IgD-negative memory B cell (primary cell): ENCODE data around the gene GSTT4. TPM values are rescaled to one million over a fixed set of nuclear protein-coding genes. Genes with fewer than 3 reads are reported as not detected.
"Not testable (repeated sequence)": the region's sequence is repeated elsewhere in the genome, so short reads cannot be mapped to it uniquely, and the experiment has no call there.

Source experiments
- H3K27ac Mint-ChIP-seq, 3 donors: one replicate each; pipeline ENCODE4 v1.8.0; 2020 to 2022; ENCODE audit warnings: mild to moderate bottlenecking in 3 of 3, mixed read lengths in 3 of 3, moderate library complexity in 1 of 3
- H3K27me3 Mint-ChIP-seq: one replicate; pipeline ENCODE4 v1.8.0; 2021; ENCODE audit warnings: mixed read lengths
- H3K36me3 Mint-ChIP-seq: one replicate; pipeline ENCODE4 v1.8.0; 2020; ENCODE audit warnings: mild to moderate bottlenecking, mixed read lengths
- H3K4me1 Mint-ChIP-seq, 3 donors: one replicate each; pipeline ENCODE4 v1.8.0; 2020 to 2022; ENCODE audit warnings: mixed read lengths in 3 of 3, mild to moderate bottlenecking in 1 of 3
- H3K4me3 Mint-ChIP-seq, 4 donors: one replicate each; pipeline ENCODE4 v1.8.0; 2020 to 2022; ENCODE audit warnings: mild to moderate bottlenecking in 4 of 4, mixed read lengths in 4 of 4, moderate library complexity in 3 of 4
- H3K9me3 Mint-ChIP-seq, 3 donors: one replicate each; pipeline ENCODE4 v1.8.0; 2020 to 2021; ENCODE audit warnings: mixed read lengths in 3 of 3, mild to moderate bottlenecking in 1 of 3
- polyA plus RNA-seq: library from polyadenylated mRNA; unstranded; fragments of 300-500 nt; fragmentation: Illumina TruSeq; gene quantifications from one replicate; pipeline ENCODE4 v1.2.3, GENCODE V29; 2021

The GSTT4 gene
- polyA plus RNA-seq, 1 donor from 2014 or later: not detected

- peak overlapping the region in 1 of 4 donors; percentile 0 for H3K4me3 Mint-ChIP-seq
- H3K27me3 Mint-ChIP-seq: no peaks in the 10 kb centered on the region
- peaks cover 5 to 15% (median 13%) of the 10 kb centered on the region in 3 donors for H3K4me1 Mint-ChIP-seq
- no peaks in the 10 kb centered on the region for H3K36me3 Mint-ChIP-seq
- no peaks in the 10 kb centered on the region for H3K9me3 Mint-ChIP-seq
- H3K27ac Mint-ChIP-seq: peak overlapping the region in 1 of 3 donors; percentile 12
These were observed 3.4 kb upstream of the GSTT4 start for GRCh38 chr22:24008381-24009226.

- Mint-ChIP-seq H3K4me3 (no peak overlapping the region), H3K27ac (peak overlapping the region in 1 of 3 donors; percentile 12), H3K9me3 (no peaks in the 10 kb centered on the region), H3K4me1 (peaks cover 4 to 12% (median 9%) of the 10 kb centered on the region in 3 donors), H3K36me3 (no peaks in the 10 kb centered on the region), H3K27me3 (no peaks in the 10 kb centered on the region)
These were observed 2.7 kb upstream of the GSTT4 start for GRCh38 chr22:24008022-24008283.

GRCh38 chr22:24007253-24008021 is 2.2 kb upstream of the GSTT4 start:
- H3K4me3 Mint-ChIP-seq: no peak overlapping the region
- H3K9me3 Mint-ChIP-seq: no peaks in the 10 kb centered on the region
- H3K4me1 Mint-ChIP-seq: peaks cover 3 to 11% (median 9%) of the 10 kb centered on the region in 3 donors
- H3K27ac Mint-ChIP-seq: peak overlapping the region in 1 of 3 donors; percentile 12
- no peaks in the 10 kb centered on the region for H3K36me3 Mint-ChIP-seq
- H3K27me3 Mint-ChIP-seq: no peaks in the 10 kb centered on the region

DNA sequence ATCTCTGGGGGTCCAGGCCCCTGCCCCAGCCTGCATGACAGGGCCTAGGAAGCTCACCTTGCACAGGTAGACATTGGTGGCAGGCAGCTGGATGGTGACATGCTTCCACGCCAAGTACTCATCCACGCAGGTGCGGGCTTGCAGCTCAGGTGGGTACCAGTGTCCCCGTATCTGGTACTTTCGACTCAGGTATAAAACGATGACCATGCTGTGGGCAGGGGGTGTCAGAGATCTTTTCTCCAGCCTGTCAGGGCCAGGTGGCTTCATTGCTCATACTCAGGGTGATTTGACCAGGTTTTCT is 1.6 kb upstream of the GSTT4 start:
- peaks cover 0 to 9% (median 8%) of the 10 kb centered on the region in 3 donors for H3K4me1 Mint-ChIP-seq
- H3K9me3 Mint-ChIP-seq: no peaks in the 10 kb centered on the region
- H3K4me3 Mint-ChIP-seq: no peak overlapping the region
- peaks cover under 1% of the 10 kb centered on the region for H3K36me3 Mint-ChIP-seq
- no peaks in the 10 kb centered on the region for H3K27me3 Mint-ChIP-seq
- H3K27ac Mint-ChIP-seq: peak overlapping the region in 1 of 3 donors; percentile 3

GRCh38 chr22:24006207-24006913 is 1.1 kb upstream of the GSTT4 start:
- H3K36me3 Mint-ChIP-seq: peaks cover 3% of the 10 kb centered on the region
- H3K4me1 Mint-ChIP-seq: peaks cover 0 to 9% (median 6%) of the 10 kb centered on the region in 3 donors
- no peaks in the 10 kb centered on the region for H3K9me3 Mint-ChIP-seq
- no peaks in the 10 kb centered on the region for H3K27me3 Mint-ChIP-seq
- H3K4me3 Mint-ChIP-seq: no peak overlapping the region
- H3K27ac Mint-ChIP-seq: peak overlapping the region in 1 of 3 donors; percentile 11

DNA sequence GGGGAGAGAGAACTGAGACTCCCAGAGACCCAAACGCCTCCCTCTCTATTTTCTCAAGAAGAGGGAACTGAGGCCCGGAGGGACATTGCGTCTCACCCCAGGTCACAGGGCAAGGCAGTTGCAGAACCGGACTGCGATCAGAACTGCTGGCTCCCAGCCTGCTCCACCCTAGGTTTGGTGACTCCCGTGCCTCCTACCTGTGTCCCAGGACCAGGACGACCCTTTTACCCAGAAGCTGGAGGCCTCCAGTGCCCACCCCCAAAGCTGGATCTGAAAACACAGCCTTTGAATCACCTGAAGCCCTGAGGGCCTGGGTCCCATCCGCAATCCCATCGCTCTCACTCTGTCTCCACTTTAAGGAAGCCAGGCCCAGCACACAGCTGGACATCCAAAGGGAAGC is 1.4 kb downstream of the GSTT4 start:
- H3K27ac Mint-ChIP-seq: no peak overlapping the region
- H3K4me1 Mint-ChIP-seq: no peaks in the 10 kb centered on the region
- H3K27me3 Mint-ChIP-seq: no peaks in the 10 kb centered on the region
- H3K9me3 Mint-ChIP-seq: no peaks in the 10 kb centered on the region
- peaks cover 3% of the 10 kb centered on the region for H3K36me3 Mint-ChIP-seq
- no peak overlapping the region for H3K4me3 Mint-ChIP-seq

DNA sequence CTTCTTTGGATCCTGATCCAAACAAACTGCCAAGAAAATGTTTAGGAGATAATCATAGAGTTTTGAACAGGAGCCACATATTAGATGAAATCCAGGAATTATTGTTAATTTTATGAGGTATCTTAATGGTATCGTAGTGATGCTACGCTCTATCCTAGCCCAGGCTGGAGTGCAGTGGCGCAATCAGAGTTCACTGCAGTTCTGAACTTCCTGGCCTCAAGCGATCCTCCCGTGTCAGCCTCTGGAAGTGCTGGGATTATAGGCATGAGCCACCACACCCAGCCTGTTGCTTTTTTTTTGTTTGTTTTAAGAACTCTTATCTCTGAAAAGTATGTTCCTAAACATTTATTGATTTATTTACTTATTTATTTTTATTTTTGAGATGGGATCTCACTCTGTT is 2.4 kb downstream of the GSTT4 start:
- Mint-ChIP-seq H3K9me3 (no peaks in the 10 kb centered on the region), H3K27ac (no peak overlapping the region), H3K36me3 (peaks cover 3% of the 10 kb centered on the region), H3K27me3 (no peaks in the 10 kb centered on the region), H3K4me1 (no peaks in the 10 kb centered on the region), H3K4me3 (no peak overlapping the region)

DNA sequence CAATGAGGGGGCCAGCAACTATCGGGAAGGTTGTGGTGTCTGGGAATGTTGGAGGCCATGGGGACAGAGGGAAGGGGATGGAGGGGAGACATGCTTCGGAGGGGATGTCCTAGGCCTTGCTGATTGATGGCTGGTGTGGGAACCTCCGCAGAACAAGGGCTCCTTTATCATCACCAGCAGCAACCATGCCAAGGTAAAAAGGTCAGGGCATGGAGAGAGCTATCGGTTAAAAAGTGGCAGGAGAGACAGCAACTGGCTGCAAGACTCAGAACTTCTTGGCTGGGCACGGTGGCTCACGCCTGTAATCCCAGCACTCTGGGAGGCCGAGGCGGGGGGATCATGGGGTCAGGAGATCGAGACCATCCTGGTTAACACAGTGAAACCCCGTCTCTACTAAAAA is 3.0 kb downstream of the GSTT4 start:
- no peaks in the 10 kb centered on the region for H3K4me1 Mint-ChIP-seq

DNA sequence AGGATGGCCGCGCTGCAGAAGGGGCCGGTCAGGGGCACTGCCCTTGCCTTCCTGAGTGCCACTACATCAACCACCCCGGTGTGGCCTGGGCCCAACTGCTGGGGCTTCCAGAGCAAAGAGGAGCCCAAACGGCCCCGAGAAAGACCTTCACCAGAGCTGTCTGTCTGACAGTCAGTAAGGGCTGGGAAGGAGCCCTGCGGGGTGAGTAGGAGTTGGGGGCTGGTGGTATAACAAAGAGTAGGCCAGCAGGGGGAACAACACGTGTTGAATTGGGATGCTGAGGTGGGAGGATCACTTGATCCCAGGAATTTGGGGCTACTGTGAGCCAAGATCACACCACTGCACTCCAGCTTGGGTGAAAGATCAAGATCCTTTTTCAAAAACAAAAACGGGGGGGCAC is 3.9 kb downstream of the GSTT4 start:
- H3K9me3 Mint-ChIP-seq: no peaks in the 10 kb centered on the region
- no peaks in the 10 kb centered on the region for H3K27me3 Mint-ChIP-seq
- H3K36me3 Mint-ChIP-seq: peaks cover 3% of the 10 kb centered on the region
- H3K27ac Mint-ChIP-seq: no peak overlapping the region
- no peaks in the 10 kb centered on the region for H3K4me1 Mint-ChIP-seq
- no peak overlapping the region for H3K4me3 Mint-ChIP-seq

More for the DNA sequence above, 3.0 kb downstream of the GSTT4 start:
- H3K27ac Mint-ChIP-seq: no peak overlapping the region
- H3K36me3 Mint-ChIP-seq: peaks cover 3% of the 10 kb centered on the region
- H3K9me3 Mint-ChIP-seq: no peaks in the 10 kb centered on the region
- H3K27me3 Mint-ChIP-seq: no peaks in the 10 kb centered on the region
- no peak overlapping the region for H3K4me3 Mint-ChIP-seq

GRCh38 chr22:23999779-24000178 is 5.5 kb downstream of the GSTT4 start:
- not testable (repeated sequence) for H3K36me3 Mint-ChIP-seq, H3K27me3 Mint-ChIP-seq, H3K4me1 Mint-ChIP-seq, H3K4me3 Mint-ChIP-seq, H3K27ac Mint-ChIP-seq, H3K9me3 Mint-ChIP-seq

- Mint-ChIP-seq H3K27ac (no peak overlapping the region), H3K36me3 (peaks cover 3% of the 10 kb centered on the region), H3K4me1 (no peaks in the 10 kb centered on the region), H3K9me3 (no peaks in the 10 kb centered on the region), H3K4me3 (no peak overlapping the region), H3K27me3 (no peaks in the 10 kb centered on the region)
These were observed 8.2 kb downstream of the GSTT4 start for GRCh38 chr22:23997092-23997491.

- H3K4me3 Mint-ChIP-seq, H3K9me3 Mint-ChIP-seq, H3K27ac Mint-ChIP-seq, H3K36me3 Mint-ChIP-seq, H3K27me3 Mint-ChIP-seq, H3K4me1 Mint-ChIP-seq: not testable (repeated sequence)
These were observed 11.6 kb downstream of the GSTT4 start for GRCh38 chr22:23993581-23994177.

GRCh38 chr22:23993080-23993479 is 12.2 kb downstream of the GSTT4 start:
- H3K36me3 Mint-ChIP-seq, H3K27ac Mint-ChIP-seq, H3K4me1 Mint-ChIP-seq, H3K4me3 Mint-ChIP-seq, H3K9me3 Mint-ChIP-seq, H3K27me3 Mint-ChIP-seq: not testable (repeated sequence)

GRCh38 chr22:23989583-23990244 is 15.5 kb downstream of the GSTT4 start:
- H3K4me1 Mint-ChIP-seq, H3K27me3 Mint-ChIP-seq, H3K36me3 Mint-ChIP-seq, H3K4me3 Mint-ChIP-seq, H3K27ac Mint-ChIP-seq, H3K9me3 Mint-ChIP-seq: not testable (repeated sequence)
